MM.1S (cell line): ENCODE measurements around the gene PLCB1.
"Not testable (repeated sequence)": the region's sequence is repeated elsewhere in the genome, so short reads cannot be mapped to it uniquely, and the experiment has no call there.

Experiments used
- DNase-seq: peaks from one replicate; pipeline ENCODE4 v3.0.0-alpha.2; 2015
- H2AFZ ChIP-seq: fragments of 300-600 bp; sonication (generic); 2 replicates; pipeline ENCODE4 v1.6.0; 2016; ENCODE audit warnings: antibody characterized with exemption, low read length
- H3F3A ChIP-seq: fragments of 300-600 bp; sonication (generic); 2 replicates; pipeline ENCODE4 v1.6.1; 2016; ENCODE audit warnings: mild to moderate bottlenecking, antibody characterized with exemption, low read length, moderate library complexity, mixed read lengths; ENCODE audit not compliant: insufficient read depth
- H3K27ac ChIP-seq: fragments of 300-600 bp; sonication (generic); 2 replicates; pipeline ENCODE4 v1.5.1; 2016; ENCODE audit warnings: mild to moderate bottlenecking, low read length
- H3K27me3 ChIP-seq: fragments of 300-600 bp; sonication (generic); replicated peaks from 2 replicates; pipeline ENCODE4 v1.6.0; 2016; ENCODE audit warnings: low read length; ENCODE audit not compliant: insufficient read depth
- H3K36me3 ChIP-seq: fragments of 300-600 bp; sonication (generic); replicated peaks from 2 replicates; pipeline ENCODE4 v1.6.1; 2016; ENCODE audit warnings: mild to moderate bottlenecking, low read length, mixed read lengths; ENCODE audit not compliant: insufficient read depth
- H3K4me1 ChIP-seq: fragments of 300-600 bp; sonication (generic); 2 replicates; pipeline ENCODE4 v1.6.1; 2016; ENCODE audit warnings: low read length, mixed read lengths
- H3K4me2 ChIP-seq: fragments of 300-600 bp; sonication (generic); 2 replicates; pipeline ENCODE4 v1.6.0; 2016; ENCODE audit warnings: low read depth, low read length
- H3K4me3 ChIP-seq: fragments of 300-600 bp; sonication (generic); 2 replicates; pipeline ENCODE4 v1.5.1; 2016; ENCODE audit warnings: low read length, mixed read lengths
- H3K79me2 ChIP-seq: fragments of 300-600 bp; sonication (generic); 2 replicates; pipeline ENCODE4 v1.6.1; 2016; ENCODE audit warnings: mixed run types, low read length, mixed read lengths
- H3K9ac ChIP-seq: fragments of 300-600 bp; sonication (generic); 2 replicates; pipeline ENCODE4 v1.6.1; 2016; ENCODE audit warnings: low read length, mixed read lengths
- H3K9me2 ChIP-seq: fragments of 300-600 bp; sonication (generic); replicated peaks from 2 replicates; pipeline ENCODE4 v1.6.1; 2016; ENCODE audit warnings: mild to moderate bottlenecking, low read length, mixed read lengths; ENCODE audit not compliant: insufficient read depth
- H3K9me3 ChIP-seq: fragments of 300-600 bp; sonication (generic); replicated peaks from 2 replicates; pipeline ENCODE4 v1.6.1; 2016; ENCODE audit warnings: mild to moderate bottlenecking, low read length, mixed read lengths; ENCODE audit not compliant: insufficient read depth
- H4K20me1 ChIP-seq: fragments of 300-600 bp; sonication (generic); 2 replicates; pipeline ENCODE4 v1.6.1; 2016; ENCODE audit warnings: mild to moderate bottlenecking, low read length, moderate library complexity, mixed read lengths; ENCODE audit not compliant: insufficient read depth
- EZH2 ChIP-seq: fragments of 300-600 bp; sonication (generic); optimal IDR thresholded peaks from 2 replicates; pipeline ENCODE3; 2017; ENCODE audit warnings: low read depth, mild to moderate bottlenecking, antibody characterized with exemption, low read length, mixed read lengths
- EZH2phosphoT487 ChIP-seq: fragments of 300-600 bp; sonication (generic); IDR thresholded peaks from 2 replicates; pipeline ENCODE4 v1.6.1; 2018; ENCODE audit warnings: antibody characterized with exemption, low read length
- TF ChIP-seq, protein P1 (sequence below): fragments of 300-600 bp; sonication (generic); IDR thresholded peaks from 2 replicates; pipeline ENCODE4 v1.5.1; 2016; ENCODE audit warnings: antibody characterized with exemption, low read length, mixed read lengths

Gene PLCB1

DNA sequence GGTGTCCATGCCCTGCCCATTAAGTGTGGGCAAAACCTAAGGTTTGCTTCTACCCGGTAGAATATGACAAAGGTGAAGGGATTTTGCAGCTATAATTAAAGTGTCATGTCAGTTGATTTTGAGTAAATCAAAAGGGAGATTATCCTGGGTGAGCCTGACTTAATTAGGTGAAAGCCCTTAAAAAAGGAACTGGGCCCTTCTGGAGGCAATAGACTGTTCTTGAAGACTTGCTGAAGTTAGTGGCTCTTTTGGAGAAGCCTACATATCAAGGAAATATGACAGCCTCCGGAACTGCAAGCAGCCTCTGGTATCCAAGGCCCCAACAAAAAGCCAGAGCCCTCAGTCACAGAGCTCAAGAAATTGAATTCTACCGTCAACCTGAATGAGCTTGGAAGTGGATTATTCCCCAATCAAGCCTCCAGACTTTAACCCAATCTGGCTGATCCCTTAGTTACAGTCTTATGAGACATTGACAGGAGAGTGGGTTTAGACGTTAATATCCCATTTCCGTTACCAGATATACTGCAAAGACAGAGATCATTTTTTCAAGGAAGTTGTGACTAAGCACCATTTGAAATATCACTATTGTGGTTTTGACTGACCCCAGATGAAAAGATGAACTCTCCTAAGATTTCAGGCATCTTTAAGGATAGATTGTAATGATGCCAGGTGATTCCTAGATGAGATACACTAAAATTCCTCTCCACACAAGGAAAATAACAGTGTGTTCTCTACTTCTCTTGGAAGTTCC, 303.4 kb downstream of the PLCB1 start:
- no peaks in the 10 kb centered on the region for H3K36me3 ChIP-seq
- H3K9ac ChIP-seq: no peak overlapping the region
- H3K4me2 ChIP-seq: no peak overlapping the region
- H3K9me2 ChIP-seq: no peaks in the 10 kb centered on the region
- DNase-seq: no peak
- no peaks in the 10 kb centered on the region for H3K27me3 ChIP-seq
- no peaks in the 10 kb centered on the region for H3K9me3 ChIP-seq
- TF ChIP-seq EZH2: no peak
- no peak for TF ChIP-seq EZH2phosphoT487
- TF ChIP-seq, protein P1, sequence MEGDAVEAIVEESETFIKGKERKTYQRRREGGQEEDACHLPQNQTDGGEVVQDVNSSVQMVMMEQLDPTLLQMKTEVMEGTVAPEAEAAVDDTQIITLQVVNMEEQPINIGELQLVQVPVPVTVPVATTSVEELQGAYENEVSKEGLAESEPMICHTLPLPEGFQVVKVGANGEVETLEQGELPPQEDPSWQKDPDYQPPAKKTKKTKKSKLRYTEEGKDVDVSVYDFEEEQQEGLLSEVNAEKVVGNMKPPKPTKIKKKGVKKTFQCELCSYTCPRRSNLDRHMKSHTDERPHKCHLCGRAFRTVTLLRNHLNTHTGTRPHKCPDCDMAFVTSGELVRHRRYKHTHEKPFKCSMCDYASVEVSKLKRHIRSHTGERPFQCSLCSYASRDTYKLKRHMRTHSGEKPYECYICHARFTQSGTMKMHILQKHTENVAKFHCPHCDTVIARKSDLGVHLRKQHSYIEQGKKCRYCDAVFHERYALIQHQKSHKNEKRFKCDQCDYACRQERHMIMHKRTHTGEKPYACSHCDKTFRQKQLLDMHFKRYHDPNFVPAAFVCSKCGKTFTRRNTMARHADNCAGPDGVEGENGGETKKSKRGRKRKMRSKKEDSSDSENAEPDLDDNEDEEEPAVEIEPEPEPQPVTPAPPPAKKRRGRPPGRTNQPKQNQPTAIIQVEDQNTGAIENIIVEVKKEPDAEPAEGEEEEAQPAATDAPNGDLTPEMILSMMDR: no peak
- H3F3A ChIP-seq: no peaks in the 10 kb centered on the region
- no peak overlapping the region for H2AFZ ChIP-seq
- no peak overlapping the region for H3K27ac ChIP-seq
- H3K79me2 ChIP-seq: no peaks in the 10 kb centered on the region
- H3K4me3 ChIP-seq: no peak overlapping the region
- no peaks in the 10 kb centered on the region for H3K4me1 ChIP-seq
- H4K20me1 ChIP-seq: no peaks in the 10 kb centered on the region

DNA sequence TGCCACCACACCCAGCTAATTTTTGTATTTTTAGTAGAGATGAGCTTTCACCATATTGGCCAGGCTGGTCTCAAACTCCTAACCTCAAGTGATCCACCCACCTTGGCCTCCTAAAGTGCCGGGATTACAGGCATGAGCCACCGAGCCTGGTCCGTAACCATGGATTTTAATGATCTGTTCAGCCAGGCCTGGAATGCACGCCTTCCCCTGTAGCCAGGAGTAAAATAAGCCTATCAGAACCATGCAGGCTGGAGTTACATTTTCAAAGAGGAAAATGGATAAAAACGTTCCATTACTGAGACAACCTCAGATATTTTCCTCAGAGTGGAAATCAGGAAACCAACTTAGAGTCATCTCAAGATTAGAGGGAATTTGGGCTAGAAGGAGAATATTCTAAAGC, 304.9 kb downstream of the PLCB1 start:
- H3K4me1 ChIP-seq, H3K9ac ChIP-seq, H3K4me3 ChIP-seq, H3F3A ChIP-seq, H3K9me3 ChIP-seq, H2AFZ ChIP-seq, H3K36me3 ChIP-seq, H3K27me3 ChIP-seq, H3K4me2 ChIP-seq, H4K20me1 ChIP-seq, DNase-seq, H3K27ac ChIP-seq, H3K79me2 ChIP-seq, H3K9me2 ChIP-seq: not testable (repeated sequence)

DNA sequence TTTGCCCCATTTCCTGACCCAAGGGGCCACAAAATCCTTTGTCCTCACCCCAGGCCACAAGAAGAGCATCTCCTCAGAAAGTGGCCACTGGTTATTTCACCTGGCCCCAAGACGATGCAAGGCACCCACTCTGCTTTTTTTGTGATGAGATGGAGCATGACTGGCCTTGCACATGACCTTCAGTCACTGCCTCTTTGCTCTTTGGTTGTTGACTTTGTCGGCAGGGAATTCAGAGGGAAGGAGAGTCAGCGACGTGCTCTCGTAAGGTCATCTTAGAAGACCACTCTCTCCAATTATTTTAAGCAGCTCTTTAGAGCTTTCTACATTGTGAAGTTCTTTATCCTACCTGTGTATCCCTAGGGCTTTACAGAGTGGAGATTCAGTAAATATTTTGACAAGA, 306.7 kb downstream of the PLCB1 start:
- Histone ChIP-seq H3K4me3 (no peak overlapping the region), H3K4me1 (no peaks in the 10 kb centered on the region), H3K9ac (no peak overlapping the region), H3K36me3 (no peaks in the 10 kb centered on the region), H3K9me3 (no peaks in the 10 kb centered on the region), H3K27ac (no peak overlapping the region), H4K20me1 (no peaks in the 10 kb centered on the region), H3F3A (no peaks in the 10 kb centered on the region), H3K27me3 (no peaks in the 10 kb centered on the region), H2AFZ (no peak overlapping the region), H3K79me2 (no peaks in the 10 kb centered on the region), H3K9me2 (no peaks in the 10 kb centered on the region), H3K4me2 (no peak overlapping the region)
- DNase-seq: no peak
- TF ChIP-seq EZH2phosphoT487 (no peak), EZH2 (no peak)
- TF ChIP-seq, protein P1: no peak

DNA sequence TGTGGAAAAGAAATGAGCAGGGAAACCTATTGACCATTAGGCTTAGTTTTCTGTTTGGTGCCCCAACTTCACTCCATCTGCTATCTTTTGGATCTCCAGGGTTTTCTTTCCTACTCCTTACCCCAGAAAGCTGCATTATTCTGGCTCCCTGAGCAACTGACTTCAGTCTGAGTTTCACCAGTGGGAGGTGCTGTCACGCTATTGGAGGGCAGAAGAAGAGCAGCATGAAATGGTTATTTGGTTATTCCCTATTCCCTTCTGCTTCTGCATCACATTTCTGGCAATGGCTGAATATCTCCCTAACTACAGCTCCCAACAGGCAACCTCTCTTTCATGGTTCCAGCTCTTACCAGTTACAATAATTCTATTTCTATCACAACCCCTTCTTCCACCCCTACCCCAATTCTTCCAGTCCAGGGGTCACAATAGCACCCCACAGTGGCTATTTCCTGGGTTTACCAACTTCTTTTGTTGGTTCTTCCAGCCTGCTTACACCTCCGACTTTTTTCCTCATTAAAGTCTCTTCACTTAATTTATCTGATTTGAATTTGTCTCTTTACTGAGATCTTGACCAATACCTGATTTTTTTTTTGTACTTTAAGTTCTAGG, 311.5 kb downstream of the PLCB1 start:
- Histone ChIP-seq H3F3A (no peaks in the 10 kb centered on the region), H3K4me3 (no peak overlapping the region), H3K36me3 (no peaks in the 10 kb centered on the region), H3K9me2 (no peaks in the 10 kb centered on the region), H3K27me3 (no peaks in the 10 kb centered on the region), H3K9me3 (no peaks in the 10 kb centered on the region), H2AFZ (no peak overlapping the region), H3K4me2 (no peak overlapping the region), H3K9ac (no peak overlapping the region), H3K79me2 (no peaks in the 10 kb centered on the region), H3K4me1 (no peaks in the 10 kb centered on the region), H4K20me1 (no peaks in the 10 kb centered on the region), H3K27ac (no peak overlapping the region)
- no peak for DNase-seq
- TF ChIP-seq, protein P1: no peak
- TF ChIP-seq EZH2: no peak
- TF ChIP-seq EZH2phosphoT487: no peak
